ENCODE results near the gene AP2A2. TPM values are rescaled to one million over a fixed set of nuclear protein-coding genes. Genes with fewer than 3 reads are reported as not detected.
A peak's percentile ranks its signal among the peaks of the same experiment; 100 is the strongest.
"Not testable (repeated sequence)": the region's sequence is repeated elsewhere in the genome, so short reads cannot be mapped to it uniquely, and the experiment has no call there.

The AP2A2 gene
- total RNA-seq, 1 experiment from 2014 or later = 62.0 TPM

GRCh38 chr11:973237-973636 is 47.6 kb downstream of the AP2A2 start:
- Histone ChIP-seq H3K4me3 (ENCODE audit: low read depth, low read length, poor library complexity, severe bottlenecking) (no peak overlapping the region), H3K27me3 (replicated peaks; ENCODE audit: insufficient read depth, low read depth, low read length, poor library complexity) (no peaks in the 10 kb centered on the region), H3K27ac (ENCODE audit: low read depth, low read length, poor library complexity, severe bottlenecking) (no peak overlapping the region), H3K4me1 (ENCODE audit: insufficient read depth, low read length, poor library complexity, severe bottlenecking) (no peaks in the 10 kb centered on the region), H3K9me3 (ENCODE audit: low read depth, low read length, poor library complexity, severe bottlenecking) (no peaks in the 10 kb centered on the region), H3K36me3 (ENCODE audit: insufficient read depth, low read length, poor library complexity, severe bottlenecking) (peaks cover 14% of the 10 kb centered on the region)
- CTCF ChIA-PET = no interaction called here
- TF ChIP-seq, protein P1, sequence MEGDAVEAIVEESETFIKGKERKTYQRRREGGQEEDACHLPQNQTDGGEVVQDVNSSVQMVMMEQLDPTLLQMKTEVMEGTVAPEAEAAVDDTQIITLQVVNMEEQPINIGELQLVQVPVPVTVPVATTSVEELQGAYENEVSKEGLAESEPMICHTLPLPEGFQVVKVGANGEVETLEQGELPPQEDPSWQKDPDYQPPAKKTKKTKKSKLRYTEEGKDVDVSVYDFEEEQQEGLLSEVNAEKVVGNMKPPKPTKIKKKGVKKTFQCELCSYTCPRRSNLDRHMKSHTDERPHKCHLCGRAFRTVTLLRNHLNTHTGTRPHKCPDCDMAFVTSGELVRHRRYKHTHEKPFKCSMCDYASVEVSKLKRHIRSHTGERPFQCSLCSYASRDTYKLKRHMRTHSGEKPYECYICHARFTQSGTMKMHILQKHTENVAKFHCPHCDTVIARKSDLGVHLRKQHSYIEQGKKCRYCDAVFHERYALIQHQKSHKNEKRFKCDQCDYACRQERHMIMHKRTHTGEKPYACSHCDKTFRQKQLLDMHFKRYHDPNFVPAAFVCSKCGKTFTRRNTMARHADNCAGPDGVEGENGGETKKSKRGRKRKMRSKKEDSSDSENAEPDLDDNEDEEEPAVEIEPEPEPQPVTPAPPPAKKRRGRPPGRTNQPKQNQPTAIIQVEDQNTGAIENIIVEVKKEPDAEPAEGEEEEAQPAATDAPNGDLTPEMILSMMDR (conservative IDR thresholded peaks at IDR 0.05; ENCODE audit: low read depth, low read length) = no peak
- TF ChIP-seq EZH2 (IDR thresholded peaks at IDR 0.05; ENCODE audit: borderline replicate concordance, low read depth, low read length, poor library complexity, severe bottlenecking) = no peak
- intact Hi-C loops (cut with micrococcal nuclease; ENCODE audit: unreplicated experiment) = loop anchor here (10.0 kb wide), 1 partner anchor 118 kb away; no protein-coding TSS in a partner anchor
- no TSS peak for BruUV-seq (replicated peaks)
- no peak for DNase-seq (ENCODE audit: low spot score)
- POLR2A ChIA-PET (ENCODE audit: low non-redundant PET) = interaction anchor here (0.5 kb wide), 1 partner anchor 1800 kb away, joined by 3 read pairs; no protein-coding TSS in a partner anchor

- H3K27ac ChIP-seq (ENCODE audit: low read depth, low read length, poor library complexity, severe bottlenecking); H3K9me3 ChIP-seq (ENCODE audit: low read depth, low read length, poor library complexity, severe bottlenecking); DNase-seq (ENCODE audit: low spot score); H3K4me3 ChIP-seq (ENCODE audit: low read depth, low read length, poor library complexity, severe bottlenecking); H3K4me1 ChIP-seq (ENCODE audit: insufficient read depth, low read length, poor library complexity, severe bottlenecking); CTCF ChIA-PET; BruUV-seq (replicated peaks); H3K27me3 ChIP-seq (replicated peaks; ENCODE audit: insufficient read depth, low read depth, low read length, poor library complexity): not testable (repeated sequence)
- intact Hi-C loops (cut with micrococcal nuclease; ENCODE audit: unreplicated experiment) = loop anchor here (10.0 kb wide), 1 partner anchor 121 kb away; no protein-coding TSS in a partner anchor
- POLR2A ChIA-PET (ENCODE audit: low non-redundant PET) = interaction anchor here (0.6 kb wide), 1 partner anchor 24 kb away, joined by 9 read pairs; no protein-coding TSS in a partner anchor
- H3K36me3 ChIP-seq (ENCODE audit: insufficient read depth, low read length, poor library complexity, severe bottlenecking) = peaks cover 14% of the 10 kb centered on the region
Observed at GRCh38 chr11:975376-975775, 49.7 kb downstream of the AP2A2 start.

GRCh38 chr11:975827-976226 is 50.2 kb downstream of the AP2A2 start:
- TF ChIP-seq, protein P1 (conservative IDR thresholded peaks at IDR 0.05; ENCODE audit: low read depth, low read length) = peak; percentile 56
- no peak for TF ChIP-seq EZH2 (IDR thresholded peaks at IDR 0.05; ENCODE audit: borderline replicate concordance, low read depth, low read length, poor library complexity, severe bottlenecking)
- Histone ChIP-seq H3K4me1 (ENCODE audit: insufficient read depth, low read length, poor library complexity, severe bottlenecking) (no peaks in the 10 kb centered on the region), H3K36me3 (ENCODE audit: insufficient read depth, low read length, poor library complexity, severe bottlenecking) (peaks cover 14% of the 10 kb centered on the region), H3K9me3 (ENCODE audit: low read depth, low read length, poor library complexity, severe bottlenecking) (no peaks in the 10 kb centered on the region), H3K27me3 (replicated peaks; ENCODE audit: insufficient read depth, low read depth, low read length, poor library complexity) (no peaks in the 10 kb centered on the region), H3K4me3 (ENCODE audit: low read depth, low read length, poor library complexity, severe bottlenecking) (no peak overlapping the region), H3K27ac (ENCODE audit: low read depth, low read length, poor library complexity, severe bottlenecking) (no peak overlapping the region)
- POLR2A ChIA-PET (ENCODE audit: low non-redundant PET) = interaction anchor here (0.6 kb wide), 1 partner anchor 24 kb away, joined by 9 read pairs; no protein-coding TSS in a partner anchor
- no TSS peak for BruUV-seq (replicated peaks)
- DNase-seq (ENCODE audit: low spot score) = peak; percentile 62
- CTCF ChIA-PET = no interaction called here
- intact Hi-C loops (cut with micrococcal nuclease; ENCODE audit: unreplicated experiment) = loop anchor here (10.0 kb wide), 1 partner anchor 121 kb away; no protein-coding TSS in a partner anchor
